Vagina (tissue), 2 donors: Measurements from ENCODE around the gene METTL25. TPM values are rescaled to one million over a fixed set of nuclear protein-coding genes. Genes with fewer than 3 reads are reported as not detected.

Experiments
- DNase-seq, 2 donors: peaks; one replicate each; pipeline ENCODE4 v3.0.0-alpha.2; 2017; ENCODE audit errors: extremely low spot score in 2 of 2
- H3K27ac ChIP-seq: fragments of 200-600 bp; sonication (generic); one replicate; pipeline ENCODE4 v1.5.1; 2019
- H3K27me3 ChIP-seq: fragments of 200-600 bp; sonication (generic); one replicate; pipeline ENCODE4 v1.5.1; 2019
- H3K36me3 ChIP-seq, 2 donors: fragments of 200-600 bp; sonication (generic); one replicate each; pipeline ENCODE4 v1.5.1; 2017 to 2019
- H3K4me1 ChIP-seq: fragments of 200-600 bp; sonication (generic); one replicate; pipeline ENCODE4 v1.5.1; 2019
- H3K4me3 ChIP-seq, 2 donors: fragments of 200-600 bp; sonication (generic); 1 replicate in 1 of 2; 2 replicates in 1 of 2; pipeline ENCODE4 v1.5.1; 2016 to 2019
- H3K9me3 ChIP-seq: fragments of 200-600 bp; sonication (generic); one replicate; pipeline ENCODE4 v1.5.1; 2019
- CTCF ChIP-seq, 3 experiments: fragments of 450-650 bp in 2 of 3; fragments of 200-600 bp in 1 of 3; sonication (generic) in 1 of 3; IDR thresholded peaks; one replicate each; pipeline ENCODE4 v1.5.1; 2017 to 2019; ENCODE audit warnings: antibody characterized with exemption in 3 of 3, mild to moderate bottlenecking in 2 of 3, moderate library complexity in 2 of 3
- POLR2A ChIP-seq, 2 donors: fragments of 450-650 bp; IDR thresholded peaks; one replicate each; pipeline ENCODE4 v1.6.1; 2017; ENCODE audit warnings: antibody characterized with exemption in 2 of 2, mild to moderate bottlenecking in 2 of 2, moderate library complexity in 2 of 2
- POLR2AphosphoS5 ChIP-seq, 2 donors: sonication (generic); formaldehyde crosslinking; IDR thresholded peaks; one replicate each; pipeline ENCODE4 v1.9.0; 2017; ENCODE audit warnings: antibody characterized with exemption in 2 of 2, mild to moderate bottlenecking in 2 of 2, low read depth in 1 of 2; ENCODE audit not compliant: insufficient read depth in 1 of 2
- intact Hi-C: fragments of 100-400 bp; cut with DNase I; formaldehyde crosslinking; loops from one replicate; pipeline ENCODE4 v1.15.1; 2023
- total RNA-seq: library from RNA; depleted of rRNA; stranded (reverse); fragments of >200 nt; gene quantifications from one replicate; pipeline ENCODE4 v1.2.3, GENCODE V29; 2016

Gene METTL25
- total RNA-seq, 1 donor from 2014 or later: 29.0 TPM

GRCh38 chr12:82510386-82510785, 152.1 kb downstream of the METTL25 start:
- no peak for TF ChIP-seq POLR2AphosphoS5 (IDR thresholded peaks at IDR 0.05; ENCODE audit: insufficient read depth in 1 of 2, low read depth in 1 of 2)
- TF ChIP-seq CTCF (IDR thresholded peaks at IDR 0.05): no peak
- TF ChIP-seq POLR2A (IDR thresholded peaks at IDR 0.05): no peak
- no peak overlapping the region for H3K27ac ChIP-seq
- no peaks in the 10 kb centered on the region for H3K36me3 ChIP-seq
- intact Hi-C loops: no loop called here
- H3K27me3 ChIP-seq: no peaks in the 10 kb centered on the region
- no peak for DNase-seq
- H3K4me1 ChIP-seq: no peaks in the 10 kb centered on the region
- H3K4me3 ChIP-seq: no peak overlapping the region
- H3K9me3 ChIP-seq: no peaks in the 10 kb centered on the region

- no peaks in the 10 kb centered on the region for H3K4me1 ChIP-seq
- H3K9me3 ChIP-seq: no peaks in the 10 kb centered on the region
- H3K4me3 ChIP-seq: no peak overlapping the region
- H3K36me3 ChIP-seq: no peaks in the 10 kb centered on the region
- H3K27me3 ChIP-seq: no peaks in the 10 kb centered on the region
- no peak overlapping the region for H3K27ac ChIP-seq
- DNase-seq: no peak
- intact Hi-C loops: no loop called here
- TF ChIP-seq POLR2A (IDR thresholded peaks at IDR 0.05): no peak
Measured at GRCh38 chr12:82514880-82515279, 156.6 kb downstream of the METTL25 start.

GRCh38 chr12:82515652-82516051, 157.3 kb downstream of the METTL25 start:
- H3K36me3 ChIP-seq: no peaks in the 10 kb centered on the region
- DNase-seq: no peak
- H3K9me3 ChIP-seq: no peaks in the 10 kb centered on the region
- H3K4me3 ChIP-seq: no peak overlapping the region
- H3K27ac ChIP-seq: no peak overlapping the region
- intact Hi-C loops: no loop called here
- no peaks in the 10 kb centered on the region for H3K27me3 ChIP-seq
- H3K4me1 ChIP-seq: no peaks in the 10 kb centered on the region
- no peak for TF ChIP-seq POLR2AphosphoS5 (IDR thresholded peaks at IDR 0.05; ENCODE audit: insufficient read depth in 1 of 2, low read depth in 1 of 2)
- no peak for TF ChIP-seq POLR2A (IDR thresholded peaks at IDR 0.05)
- TF ChIP-seq CTCF (IDR thresholded peaks at IDR 0.05): no peak

GRCh38 chr12:82517027-82517426, 158.7 kb downstream of the METTL25 start:
- intact Hi-C loops: no loop called here
- TF ChIP-seq POLR2AphosphoS5 (IDR thresholded peaks at IDR 0.05; ENCODE audit: insufficient read depth in 1 of 2, low read depth in 1 of 2) (no peak), CTCF (IDR thresholded peaks at IDR 0.05) (no peak), POLR2A (IDR thresholded peaks at IDR 0.05) (no peak)
- Histone ChIP-seq H3K9me3 (no peaks in the 10 kb centered on the region), H3K27ac (no peak overlapping the region), H3K4me3 (no peak overlapping the region), H3K4me1 (no peaks in the 10 kb centered on the region), H3K36me3 (no peaks in the 10 kb centered on the region), H3K27me3 (no peaks in the 10 kb centered on the region)
- no peak for DNase-seq

GRCh38 chr12:82517808-82518207, 159.5 kb downstream of the METTL25 start:
- no peak for DNase-seq
- Histone ChIP-seq H3K4me1 (no peaks in the 10 kb centered on the region), H3K27me3 (no peaks in the 10 kb centered on the region), H3K9me3 (no peaks in the 10 kb centered on the region), H3K4me3 (no peak overlapping the region), H3K36me3 (no peaks in the 10 kb centered on the region), H3K27ac (no peak overlapping the region)
- TF ChIP-seq POLR2AphosphoS5 (IDR thresholded peaks at IDR 0.05; ENCODE audit: insufficient read depth in 1 of 2, low read depth in 1 of 2) (no peak), POLR2A (IDR thresholded peaks at IDR 0.05) (no peak), CTCF (IDR thresholded peaks at IDR 0.05) (no peak)
- intact Hi-C loops: no loop called here

GRCh38 chr12:82519510-82519909, 161.2 kb downstream of the METTL25 start:
- H3K9me3 ChIP-seq: no peaks in the 10 kb centered on the region
- no peak overlapping the region for H3K4me3 ChIP-seq
- H3K4me1 ChIP-seq: no peaks in the 10 kb centered on the region
- intact Hi-C loops: no loop called here
- no peak overlapping the region for H3K27ac ChIP-seq
- H3K36me3 ChIP-seq: no peaks in the 10 kb centered on the region
- DNase-seq: no peak
- no peak for TF ChIP-seq POLR2AphosphoS5 (IDR thresholded peaks at IDR 0.05; ENCODE audit: insufficient read depth in 1 of 2, low read depth in 1 of 2)
- TF ChIP-seq POLR2A (IDR thresholded peaks at IDR 0.05): no peak
- no peak for TF ChIP-seq CTCF (IDR thresholded peaks at IDR 0.05)
- no peaks in the 10 kb centered on the region for H3K27me3 ChIP-seq
